Pancreas (tissue), 10 donors: ENCODE data around the gene CEACAM7. TPM values are rescaled to one million over a fixed set of nuclear protein-coding genes. Genes with fewer than 3 reads are reported as not detected.
"Not testable (repeated sequence)": the region's sequence is repeated elsewhere in the genome, so short reads cannot be mapped to it uniquely, and the experiment has no call there.

Experiments used
- ATAC-seq, 4 donors: fragments of 200-7000 bp; cut with Tn5 transposase; one replicate each; pipeline versions ENCODE4 v1.8.0 to v1.9.1; 2020; ENCODE audit warnings: mild to moderate bottlenecking in 4 of 4, moderate library complexity in 4 of 4
- DNase-seq, 6 donors: peaks; one replicate each; pipeline ENCODE4 v3.0.0-alpha.2; 2020
- FAIRE-seq: peaks from 2 replicates; lab custom pipeline; 2012; peaks lifted over from hg19 to GRCh38; lab: Jason Lieb, UNC
- H3K27ac ChIP-seq, 4 donors: fragments of 200-600 bp; sonication (generic); 1 replicate in 3 of 4; 2 replicates in 1 of 4; pipeline versions ENCODE4 v1.5.0 to v1.8.0; 2020
- H3K27me3 ChIP-seq, 4 donors: fragments of 200-600 bp; one replicate each; pipeline ENCODE4 v1.8.0; 2021
- H3K36me3 ChIP-seq, 3 donors: fragments of 200-600 bp; sonication (generic) in 1 of 3; one replicate each; pipeline versions ENCODE4 v1.5.0 to v1.8.0; 2020 to 2021
- H3K4me1 ChIP-seq, 3 donors: fragments of 200-600 bp; one replicate each; pipeline ENCODE4 v1.8.0; 2021
- H3K4me3 ChIP-seq, 4 donors: fragments of 200-600 bp; sonication (generic) in 2 of 4; one replicate each; pipeline versions ENCODE4 v1.5.0 to v1.8.0; 2020 to 2021
- H3K9me3 ChIP-seq, 4 donors: fragments of 200-600 bp; one replicate each; pipeline ENCODE4 v1.8.0; 2021
- WGBS, 2 donors: extraction: QIAGEN DNeasy Blood & Tissue Kit; methylation state at CpG; one replicate each; pipeline ENCODE4 v1.1.7; 2013; 5-methylcytosine and 5-hydroxymethylcytosine counted together
- intact Hi-C, 3 donors: fragments of 100-400 bp; cut with DNase I; formaldehyde crosslinking; loops; one replicate each; pipeline versions ENCODE4 v1.11.1 to v1.14.2; 2022
- polyA plus RNA-seq, 2 donors: library from polyadenylated mRNA; stranded (reverse); fragments of 200-250 nt; gene quantifications; one replicate each; pipeline ENCODE4 v1.2.3, GENCODE V29; 2013
- total RNA-seq, 6 donors: library from RNA; stranded (reverse); fragmentation: NEBNext Ultra II Directional in 4 of 6; extraction: Animal tissue kit (Norgen Biotek cat#: 25700) in 4 of 6; gene quantifications; one replicate each; pipeline versions ENCODE4 v1.2.1 to v1.2.4, GENCODE V29; 2021 to 2023
- TF ChIP-seq, protein P1 (sequence below), 4 donors: fragments of 200-600 bp; sonication (generic) in 3 of 4; IDR thresholded peaks; one replicate each; pipeline versions ENCODE4 v1.5.0 to v1.8.0; 2021; ENCODE audit warnings: antibody characterized with exemption in 4 of 4
- donor health status: healthy with polysubstance abuse.
- donor health status: DM: no; HTN: no; CAD: no; lungs with moderate emphysema.
- donor health status: DM: no; HTN: no; CAD: no.
- donor health status: control.
- donor health status: control.
- donor health status: Bipolar disorder and iron deficiency.
- donor health status: DM: yes; HTN: yes; CAD: no.
- donor health status: DM: no; HTN: no; CAD: no.
- donor health status: DM: no; HTN: no; CAD: no.
- donor health status: DM: yes; HTN: yes; CAD: no.

The CEACAM7 gene
- total and polyA plus RNA-seq, 8 donors: 1.2 to 6.4 (median 2.6) TPM

DNA sequence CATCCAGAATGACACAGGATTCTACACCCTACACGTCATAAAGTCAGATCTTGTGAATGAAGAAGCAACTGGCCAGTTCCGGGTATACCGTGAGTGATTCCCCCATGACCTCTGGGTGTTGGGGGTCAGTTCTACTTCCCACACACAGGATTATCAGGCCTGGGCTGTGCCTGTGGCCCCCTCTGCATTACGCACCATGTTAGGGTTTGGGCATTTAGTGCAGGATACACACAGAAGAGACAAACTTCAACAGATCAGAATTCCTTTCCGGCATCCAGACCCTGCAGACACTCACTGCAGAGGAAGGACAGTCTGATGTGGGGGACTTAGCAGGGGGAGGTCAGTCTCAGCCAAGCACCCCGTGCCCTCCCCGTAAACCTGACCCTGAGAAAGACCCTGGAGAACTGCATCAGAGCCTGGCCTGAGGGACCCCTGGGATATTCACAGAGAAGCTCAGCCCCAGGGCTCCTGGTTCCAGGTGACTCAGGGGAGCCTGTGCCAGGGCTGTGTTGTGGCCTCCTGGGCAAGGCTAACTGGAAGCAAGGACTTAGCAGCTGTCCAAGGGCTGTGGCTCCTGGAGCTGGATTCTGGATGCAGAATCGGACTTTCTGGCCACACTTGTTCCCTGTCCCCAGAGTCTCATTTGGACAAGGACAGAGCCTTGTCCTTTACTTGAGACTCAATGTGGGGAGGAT, 22.0 kb upstream of the CEACAM7 start:
- Histone ChIP-seq H3K4me1 (no peaks in the 10 kb centered on the region), H3K4me3 (no peak overlapping the region), H3K36me3 (no peaks in the 10 kb centered on the region), H3K27ac (no peak overlapping the region), H3K27me3 (no peaks in the 10 kb centered on the region), H3K9me3 (no peaks in the 10 kb centered on the region)
- TF ChIP-seq, protein P1, sequence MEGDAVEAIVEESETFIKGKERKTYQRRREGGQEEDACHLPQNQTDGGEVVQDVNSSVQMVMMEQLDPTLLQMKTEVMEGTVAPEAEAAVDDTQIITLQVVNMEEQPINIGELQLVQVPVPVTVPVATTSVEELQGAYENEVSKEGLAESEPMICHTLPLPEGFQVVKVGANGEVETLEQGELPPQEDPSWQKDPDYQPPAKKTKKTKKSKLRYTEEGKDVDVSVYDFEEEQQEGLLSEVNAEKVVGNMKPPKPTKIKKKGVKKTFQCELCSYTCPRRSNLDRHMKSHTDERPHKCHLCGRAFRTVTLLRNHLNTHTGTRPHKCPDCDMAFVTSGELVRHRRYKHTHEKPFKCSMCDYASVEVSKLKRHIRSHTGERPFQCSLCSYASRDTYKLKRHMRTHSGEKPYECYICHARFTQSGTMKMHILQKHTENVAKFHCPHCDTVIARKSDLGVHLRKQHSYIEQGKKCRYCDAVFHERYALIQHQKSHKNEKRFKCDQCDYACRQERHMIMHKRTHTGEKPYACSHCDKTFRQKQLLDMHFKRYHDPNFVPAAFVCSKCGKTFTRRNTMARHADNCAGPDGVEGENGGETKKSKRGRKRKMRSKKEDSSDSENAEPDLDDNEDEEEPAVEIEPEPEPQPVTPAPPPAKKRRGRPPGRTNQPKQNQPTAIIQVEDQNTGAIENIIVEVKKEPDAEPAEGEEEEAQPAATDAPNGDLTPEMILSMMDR (IDR thresholded peaks at IDR 0.05): no peak
- DNase-seq: peak in 1 of 6 donors; percentile 9
- no peak for FAIRE-seq
- 61 to 77% methylated on average over 8 of the region's 8 CpGs for WGBS, 2 donors
- no peak for ATAC-seq
- intact Hi-C loops: no loop called here

GRCh38 chr19:41709516-41709915, 21.4 kb upstream of the CEACAM7 start:
- H3K9me3 ChIP-seq, intact Hi-C loops, ATAC-seq, H3K36me3 ChIP-seq, H3K4me3 ChIP-seq, H3K27me3 ChIP-seq, H3K27ac ChIP-seq, FAIRE-seq, H3K4me1 ChIP-seq: not testable (repeated sequence)
- peak in 1 of 6 donors; percentile 12 for DNase-seq
- WGBS, 2 donors: 62 to 76% methylated on average over 8 of the region's 8 CpGs

DNA sequence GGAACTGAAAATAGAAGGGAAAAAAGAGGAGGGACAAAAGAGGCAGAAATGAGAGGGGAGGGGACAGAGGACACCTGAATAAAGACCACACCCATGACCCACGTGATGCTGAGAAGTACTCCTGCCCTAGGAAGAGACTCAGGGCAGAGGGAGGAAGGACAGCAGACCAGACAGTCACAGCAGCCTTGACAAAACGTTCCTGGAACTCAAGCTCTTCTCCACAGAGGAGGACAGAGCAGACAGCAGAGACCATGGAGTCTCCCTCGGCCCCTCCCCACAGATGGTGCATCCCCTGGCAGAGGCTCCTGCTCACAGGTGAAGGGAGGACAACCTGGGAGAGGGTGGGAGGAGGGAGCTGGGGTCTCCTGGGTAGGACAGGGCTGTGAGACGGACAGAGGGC, 20.4 kb upstream of the CEACAM7 start, which contains the start of gene CEACAM5:
CEACAM5 (plus strand) TSS at position 146 of the 400 bp plus-strand sequence; CDS start at position 252, 106 bp downstream.
- peak in 1 of 6 donors; percentile 13 for DNase-seq
- no peaks in the 10 kb centered on the region for H3K36me3 ChIP-seq
- no peak for FAIRE-seq
- no peak for ATAC-seq
- no peaks in the 10 kb centered on the region for H3K4me1 ChIP-seq
- intact Hi-C loops: no loop called here
- no peak within 1 kb of the TSS for H3K27ac ChIP-seq
- no peaks in the 10 kb centered on the region for H3K27me3 ChIP-seq
- TF ChIP-seq, protein P1 (IDR thresholded peaks at IDR 0.05): no peak
- 27 to 28% methylated on average over 4 of the region's 4 CpGs for WGBS, 2 donors
- no peaks in the 10 kb centered on the region for H3K9me3 ChIP-seq
- H3K4me3 ChIP-seq: no peak within 1 kb of the TSS

- Histone ChIP-seq H3K4me3 (no peak overlapping the region), H3K27ac (no peak overlapping the region), H3K4me1 (no peaks in the 10 kb centered on the region), H3K36me3 (no peaks in the 10 kb centered on the region), H3K27me3 (no peaks in the 10 kb centered on the region), H3K9me3 (no peaks in the 10 kb centered on the region)
- TF ChIP-seq, protein P1 (IDR thresholded peaks at IDR 0.05): no peak
- intact Hi-C loops: no loop called here
- DNase-seq (peak in 1 of 6 donors; percentile 39), FAIRE-seq (no peak), ATAC-seq (no peak)
- 50 to 78% methylated on average over 5 of the region's 5 CpGs for WGBS, 2 donors
These were observed 19.9 kb upstream of the CEACAM7 start for GRCh38 chr19:41707871-41708371.

GRCh38 chr19:41707502-41707812, 19.4 kb upstream of the CEACAM7 start:
- H3K4me3 ChIP-seq: no peak overlapping the region
- H3K9me3 ChIP-seq: no peaks in the 10 kb centered on the region
- FAIRE-seq (no peak), DNase-seq (no peak), ATAC-seq (no peak)
- no peaks in the 10 kb centered on the region for H3K27me3 ChIP-seq
- H3K36me3 ChIP-seq: no peaks in the 10 kb centered on the region
- intact Hi-C loops: no loop called here
- WGBS, 2 donors: 43 to 52% methylated on average over 5 of the region's 5 CpGs
- TF ChIP-seq, protein P1 (IDR thresholded peaks at IDR 0.05): no peak
- no peak overlapping the region for H3K27ac ChIP-seq
- H3K4me1 ChIP-seq: no peaks in the 10 kb centered on the region
